Ovary (tissue), 3 donors: Measurements from ENCODE around the gene SETD6.

ENCODE experiments used
- CTCF ChIP-seq, 3 donors: fragments of 450-650 bp in 2 of 3; fragments of 200-600 bp in 1 of 3; IDR thresholded peaks; one replicate each; pipeline versions ENCODE4 v1.5.1 to v1.8.0; 2016 to 2022; ENCODE audit warnings: antibody characterized with exemption in 3 of 3, mild to moderate bottlenecking in 1 of 3
- POLR2A ChIP-seq: fragments of 450-650 bp; IDR thresholded peaks from one replicate; pipeline ENCODE4 v1.6.1; 2017; ENCODE audit warnings: antibody characterized with exemption, mild to moderate bottlenecking, moderate library complexity
- donor health status: DM: no; HTN: no; CAD: no.

- TF ChIP-seq POLR2A (no peak), CTCF (IDR thresholded peaks at IDR 0.05) (no peak)
These were observed 27.0 kb downstream of the SETD6 start for GRCh38 chr16:58542291-58542690.
